ENCODE results near the gene NTMT1. TPM values are rescaled to one million over a fixed set of nuclear protein-coding genes. Genes with fewer than 3 reads are reported as not detected.

NTMT1 gene
- total and polyA plus RNA-seq, 9 of the 15 experiments (the other 6 are each of a cell fraction or from before 2014, with no cell fraction given): 42.1 to 116 (median 74.7) TPM

GRCh38 chr9:129610213-129610472 is 15.8 kb upstream of the NTMT1 start (continued):
- TF ChIP-seq SNAPC5 (CRISPR knock-in tag; IDR thresholded peaks at IDR 0.05): no peak
- TF ChIP-seq ZSCAN32 (CRISPR knock-in tag; IDR thresholded peaks at IDR 0.05): no peak
- TF ChIP-seq ZNF830 (CRISPR knock-in tag; IDR thresholded peaks at IDR 0.05): no peak
- TF ChIP-seq ZNF165 (CRISPR knock-in tag; IDR thresholded peaks at IDR 0.05; ENCODE audit: borderline replicate concordance): no peak
- TF ChIP-seq HNRNPK (IDR thresholded peaks at IDR 0.05; ENCODE audit: low read depth, low read length, poor library complexity, severe bottlenecking): peak; percentile 98

DNA sequence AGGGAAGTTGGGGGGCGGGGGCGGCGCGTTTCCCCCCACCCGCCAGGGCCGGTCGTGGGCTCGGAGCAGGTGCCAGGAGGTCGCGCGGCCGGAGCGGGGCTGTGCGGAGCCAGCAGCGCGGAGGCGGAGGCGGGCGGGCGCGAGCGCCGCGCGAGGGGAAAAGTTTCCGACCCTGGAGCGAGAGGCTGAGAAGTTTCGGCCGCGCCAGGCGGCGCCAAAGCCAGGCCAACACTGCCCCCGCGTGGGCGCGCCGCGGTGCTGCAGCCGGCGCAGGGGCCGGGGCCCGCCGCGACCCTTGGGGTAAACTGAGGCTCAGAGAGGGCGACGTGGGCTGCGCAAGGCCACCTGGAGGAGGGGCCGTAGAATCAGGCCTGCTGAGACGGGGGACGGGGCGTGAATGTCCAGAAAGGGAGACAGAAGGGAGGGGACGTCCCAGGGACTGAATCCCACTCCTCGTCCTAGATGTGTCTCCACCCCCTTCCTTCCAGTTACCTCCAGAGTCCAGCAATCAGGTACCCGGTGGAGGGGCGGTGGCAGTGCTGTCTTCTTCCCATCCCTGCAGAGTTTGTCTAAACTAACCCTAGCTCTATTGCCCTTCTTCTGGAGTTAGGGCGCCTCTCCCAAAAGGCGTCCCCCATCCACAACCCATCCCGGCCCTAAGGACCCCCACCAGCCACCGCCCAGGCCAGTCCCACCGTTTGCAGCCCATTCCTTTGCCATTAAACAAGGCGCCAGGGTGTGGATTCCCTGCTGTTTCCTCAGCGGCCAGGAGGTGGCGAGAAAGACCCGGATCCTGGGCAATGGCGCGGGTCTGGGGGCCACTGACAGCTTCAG is 15.3 kb upstream of the NTMT1 start:
- ChIA-PET POLR2A (interaction anchor here (0.7 kb wide), 1 partner anchor 60 kb away, joined by 4 read pairs; no protein-coding TSS in a partner anchor), CTCF (ENCODE audit: low intra/inter-chr PET ratio) (interaction anchor here (0.6 to 3.3 kb wide), 14 partner anchors 14 to 653 kb away, joined by 3 to 53 read pairs (median 4); no protein-coding TSS in a partner anchor)
- Histone ChIP-seq H3K27ac (ENCODE audit: extremely low read depth, low read depth, low read length) (peak overlapping the region; percentile 74; the same call in 2 of the 3 replicates), H3K79me2 (ENCODE audit: control insufficient read depth, insufficient read depth, low read length) (no peaks in the 10 kb centered on the region), H3K9ac (ENCODE audit: insufficient read depth in 1 of 2, low read depth in 2 of 2, low read length in 2 of 2) (peak overlapping the region; percentile 74 to 90), H3K9me1 (ENCODE audit: control insufficient read depth, insufficient read depth, low read length) (no peaks in the 10 kb centered on the region), H3K4me1 (replicated peaks in 1 of 2; ENCODE audit: control insufficient read depth in 2 of 2, insufficient read depth in 2 of 2, low read length in 2 of 2) (peaks cover 11 to 68% of the 10 kb centered on the region in 2 experiments; a peak in 4 of 5 replicates), H3K4me3 (peak overlapping the region; percentile 64), H2AFZ (ENCODE audit: low read depth, low read length) (peak overlapping the region; percentile 94), H3K9me3 (replicated peaks; ENCODE audit: control insufficient read depth, insufficient read depth, low read depth, low read length) (no peaks in the 10 kb centered on the region), H4K20me1 (replicated peaks; ENCODE audit: control insufficient read depth, insufficient read depth, low read length) (0 out of 2 replicates have a peak, but pooled peaks cover 10% of the 10 kb centered on the region), H3K27me3 (ENCODE audit: control insufficient read depth in 2 of 2, insufficient read depth in 2 of 2, low read length in 2 of 2) (peaks cover 5 to 40% of the 10 kb centered on the region in 2 experiments; a peak in 4 of 5 replicates), H3K36me3 (ENCODE audit: control insufficient read depth, insufficient read depth, low read length) (no peaks in the 10 kb centered on the region), H3K4me2 (ENCODE audit: insufficient read depth, low read length) (peak overlapping the region; percentile 98)
- peak; percentile 73 to 81 (median 76) for DNase-seq (ENCODE audit: extremely low read depth in 1 of 4, low spot score in 3 of 4)
- no TSS peak for BruUV-seq (replicated peaks)
- intact Hi-C loops (cut with micrococcal nuclease): loop anchor here (1.0 to 5.0 kb wide), 5 partner anchors 14 to 471 kb away; no protein-coding TSS in a partner anchor
- in situ Hi-C loops (cut with MboI): loop anchor here (25.0 kb wide), 1 partner anchor 273 kb away; no protein-coding TSS in a partner anchor
- peak; percentile 67 for FAIRE-seq
- WGBS (ENCODE audit: insufficient coverage, low coverage, missing lambda C conversion rate): under 1% methylated on average over 56 of the region's 66 CpGs
- peak; percentile 74 for ATAC-seq
- TF ChIP-seq HLTF (IDR thresholded peaks at IDR 0.05) (peak; percentile 42; the same call in 1 of the 2 replicates), ASH1L (IDR thresholded peaks at IDR 0.05; ENCODE audit: borderline replicate concordance, low read depth, partially characterized antibody) (no peak), ARID2 (IDR thresholded peaks at IDR 0.05) (0 out of 2 replicates have a peak, but pooled peaks have one; percentile 29), NCOA1 (IDR thresholded peaks at IDR 0.05; ENCODE audit: low read depth) (no peak), DIDO1 (tag; IDR thresholded peaks at IDR 0.05; ENCODE audit: low read depth) (no peak), ZNF143 (CRISPR knock-in tag; IDR thresholded peaks at IDR 0.05) (no peak), MAX (CRISPR knock-in tag; IDR thresholded peaks at IDR 0.05) (no peak), SMC3 (conservative IDR thresholded peaks at IDR 0.05; ENCODE audit: insufficient read depth, low read depth, low read length) (peak; percentile 96), FOXP1 (CRISPR knock-in tag; IDR thresholded peaks at IDR 0.05) (0 out of 2 replicates have a peak, but pooled peaks have one; percentile 20), PURB (CRISPR knock-in tag; IDR thresholded peaks at IDR 0.05; ENCODE audit: low read depth) (no peak), NCOA2 (IDR thresholded peaks at IDR 0.05; ENCODE audit: partially characterized antibody in 2 of 2) (no peak), SMARCC2 (IDR thresholded peaks at IDR 0.05; ENCODE audit: low read depth) (no peak), ATF1 (CRISPR knock-in tag; IDR thresholded peaks at IDR 0.05) (no peak), ATF1 (tag; IDR thresholded peaks at IDR 0.05) (no peak; the same call in 1 of the 2 replicates), ZNF644 (tag; IDR thresholded peaks at IDR 0.05; ENCODE audit: low read depth) (no peak)

All from K562 (cell line).